ENCODE results near the gene GTSF1L. TPM values are rescaled to one million over a fixed set of nuclear protein-coding genes. Genes with fewer than 3 reads are reported as not detected.
A peak's percentile ranks its signal among the peaks of the same experiment; 100 is the strongest.

GTSF1L gene
- total RNA-seq, 1 donor from 2014 or later = not detected

GRCh38 chr20:43681468-43681942, 45.3 kb downstream of the GTSF1L start:
- no peak for DNase-seq (ENCODE audit: low read depth)
- peak; percentile 29 for TF ChIP-seq CTCF (conservative IDR thresholded peaks at IDR 0.05; ENCODE audit: low read depth, low read length)
- no peak overlapping the region for H3K4me3 ChIP-seq (ENCODE audit: low read depth, low read length)

- TF ChIP-seq CTCF (conservative IDR thresholded peaks at IDR 0.05; ENCODE audit: low read depth, low read length) = no peak
- DNase-seq (ENCODE audit: low read depth) = no peak
- H3K4me3 ChIP-seq (ENCODE audit: low read depth, low read length) = no peak overlapping the region
Observed at GRCh38 chr20:43680981-43681380, 45.8 kb downstream of the GTSF1L start.

GRCh38 chr20:43676368-43676767, 50.4 kb downstream of the GTSF1L start:
- DNase-seq (ENCODE audit: low read depth) = no peak
- H3K4me3 ChIP-seq (ENCODE audit: low read depth, low read length) = no peak overlapping the region
- no peak for TF ChIP-seq CTCF (conservative IDR thresholded peaks at IDR 0.05; ENCODE audit: low read depth, low read length)

Other genes starting within 250 kb of the GTSF1L start
- 3.5 and 5.2 TPM in 2 replicates for gene L3MBTL1, start 219.3 kb downstream of the GTSF1L start, total RNA-seq
- 5.9 and 9.8 TPM in 2 replicates for gene SGK2, start 168.0 kb downstream of the GTSF1L start, total RNA-seq
- 19.8 and 21.2 TPM in 2 replicates for gene IFT52, start 136.1 kb downstream of the GTSF1L start, total RNA-seq
- 77.0 and 183 TPM in 2 replicates for gene MYBL2, start 59.9 kb downstream of the GTSF1L start, total RNA-seq
- gene TOX2, start 187.8 kb upstream of the GTSF1L start, total RNA-seq = 2.0 and 2.5 TPM in 2 replicates